H1 (cell line): ENCODE data around the gene HAVCR1.

Experiments
- ATF3 ChIP-seq: IDR thresholded peaks from 2 replicates; pipeline ENCODE4 v1.6.1; 2011; ENCODE audit warnings: low read depth, mild to moderate bottlenecking, low read length; ENCODE audit not compliant: insufficient read depth
- BRCA1 ChIP-seq: IDR thresholded peaks from 2 replicates; pipeline ENCODE4 v1.6.1; 2012; ENCODE audit warnings: low read depth, low read length, improper control_type of control experiment
- CBX5 ChIP-seq: fragments of 300-800, 300-1000 bp; sonication (generic); IDR thresholded peaks from 2 replicates; pipeline ENCODE4 v1.7.1; 2016; ENCODE audit warnings: antibody characterized with exemption, low read length, low read depth
- CTCF ChIP-seq, 3 experiments: IDR thresholded peaks; 1 replicate in 2 of 3; 2 replicates in 1 of 3; pipeline versions ENCODE4 v1.5.1 to v1.6.1; 2011; ENCODE audit warnings: low read length in 3 of 3, mild to moderate bottlenecking in 3 of 3, inconsistent platforms in 2 of 3, low read depth in 1 of 3, moderate library complexity in 1 of 3; ENCODE audit not compliant: insufficient read depth in 1 of 3; ENCODE audit errors: control extremely low read depth in 1 of 3
- EGR1 ChIP-seq: IDR thresholded peaks from 2 replicates; pipeline ENCODE4 v1.6.1; 2011; ENCODE audit warnings: low read depth, low read length, borderline replicate concordance
- EP300 ChIP-seq, 2 experiments: IDR thresholded peaks; 1 replicate in 1 of 2; 2 replicates in 1 of 2; pipeline ENCODE4 v1.6.1; 2011 to 2012; ENCODE audit warnings: low read depth in 2 of 2, low read length in 2 of 2, mild to moderate bottlenecking in 2 of 2, borderline replicate concordance in 1 of 2, inconsistent platforms in 1 of 2, moderate library complexity in 1 of 2
- EZH2 ChIP-seq: fragments of 200-600 bp; sonication (generic); IDR thresholded peaks from 2 replicates; pipeline ENCODE4 v1.7.1; 2012; ENCODE audit warnings: low read depth, mild to moderate bottlenecking, moderate library complexity, low read length, inconsistent platforms; ENCODE audit not compliant: severe bottlenecking
- JUN ChIP-seq: IDR thresholded peaks from 2 replicates; pipeline ENCODE4 v1.6.1; 2011; ENCODE audit warnings: low read depth, mild to moderate bottlenecking, improper control_type of control experiment, low read length
- POLR2A ChIP-seq, 2 experiments: IDR thresholded peaks; 1 replicate in 1 of 2; 2 replicates in 1 of 2; pipeline ENCODE4 v1.6.1; 2011; ENCODE audit warnings: low read depth in 2 of 2, low read length in 2 of 2, mild to moderate bottlenecking in 2 of 2; ENCODE audit errors: control extremely low read depth in 1 of 2
- SIN3A ChIP-seq, 2 experiments: IDR thresholded peaks in 1 of 2; conservative IDR thresholded peaks in 1 of 2; 2 replicates each; pipeline ENCODE4 v1.6.1; 2011 to 2012; ENCODE audit warnings: low read length in 2 of 2, improper control_type of control experiment in 1 of 2, low read depth in 1 of 2, mild to moderate bottlenecking in 1 of 2
- SP1 ChIP-seq: IDR thresholded peaks from 2 replicates; pipeline ENCODE4 v1.6.1; 2011; ENCODE audit warnings: low read depth, low read length
- SP2 ChIP-seq: IDR thresholded peaks from 2 replicates; pipeline ENCODE4 v1.6.1; 2012; ENCODE audit warnings: mild to moderate bottlenecking, low read length, inconsistent platforms

- TF ChIP-seq CTCF (IDR thresholded peaks at IDR 0.05; ENCODE audit: control extremely low read depth in 1 of 3, insufficient read depth in 1 of 3, low read depth in 1 of 3, low read length in 3 of 3) (no peak), SP1 (no peak), BRCA1 (no peak), POLR2A (IDR thresholded peaks at IDR 0.05; ENCODE audit: control extremely low read depth in 1 of 2, low read depth in 2 of 2, low read length in 2 of 2) (no peak), SIN3A (conservative IDR thresholded peaks at IDR 0.05 in 1 of 2, IDR thresholded peaks at IDR 0.05 in 1 of 2; ENCODE audit: low read depth in 1 of 2, low read length in 2 of 2) (no peak), EZH2 (no peak), CBX5 (no peak), EP300 (IDR thresholded peaks at IDR 0.05; ENCODE audit: borderline replicate concordance in 1 of 2, low read depth in 2 of 2, low read length in 2 of 2) (no peak), JUN (no peak), ATF3 (no peak), SP2 (no peak), EGR1 (no peak)
Observed at GRCh38 chr5:157067005-157067404, 8.1 kb upstream of the HAVCR1 start.
